ENCODE data around the gene LRP5.
"Not testable (repeated sequence)": the region's sequence is repeated elsewhere in the genome, so short reads cannot be mapped to it uniquely, and the experiment has no call there.

The LRP5 gene

GRCh38 chr11:68431984-68432645 lies 119.7 kb downstream of the LRP5 start:
- DNase-seq: no peak

DNA sequence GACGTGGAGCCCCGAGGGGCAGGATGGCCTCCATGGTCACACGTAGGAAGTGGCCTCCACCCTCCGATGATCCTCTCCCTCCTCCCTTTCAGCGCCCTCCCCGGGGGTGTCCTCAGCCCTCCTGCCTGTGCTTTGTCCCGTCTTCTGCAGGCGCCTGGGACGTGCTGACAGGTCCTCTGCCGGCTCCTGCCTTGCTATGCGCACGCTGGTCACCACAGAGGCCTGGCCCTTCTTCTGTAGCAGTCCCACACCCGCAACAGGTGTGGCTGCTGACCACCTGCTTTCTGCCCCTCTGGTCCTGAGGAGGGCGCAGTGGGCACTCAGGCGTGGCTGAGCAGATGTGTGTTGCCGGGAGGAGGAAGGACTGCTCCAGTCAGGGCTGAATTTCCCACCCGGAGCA lies 120.5 kb downstream of the LRP5 start:
- DNase-seq: no peak
- intact Hi-C loops (cut with DNase I): no loop called here

More at GRCh38 chr11:68431984-68432645, 119.7 kb downstream of the LRP5 start:
- intact Hi-C loops (cut with DNase I): no loop called here

DNA sequence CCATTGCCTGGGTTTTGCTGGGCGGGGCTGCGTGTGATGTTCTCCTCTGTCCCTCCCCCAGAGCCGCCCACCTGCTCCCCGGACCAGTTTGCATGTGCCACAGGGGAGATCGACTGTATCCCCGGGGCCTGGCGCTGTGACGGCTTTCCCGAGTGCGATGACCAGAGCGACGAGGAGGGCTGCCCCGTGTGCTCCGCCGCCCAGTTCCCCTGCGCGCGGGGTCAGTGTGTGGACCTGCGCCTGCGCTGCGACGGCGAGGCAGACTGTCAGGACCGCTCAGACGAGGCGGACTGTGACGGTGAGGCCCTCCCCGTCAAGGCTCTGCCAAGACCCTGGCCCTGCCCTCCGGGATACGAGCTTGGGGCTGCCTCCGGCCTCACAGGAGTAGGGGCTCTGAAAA lies 121.2 kb downstream of the LRP5 start:
- DNase-seq: no peak
- intact Hi-C loops (cut with DNase I): no loop called here

GRCh38 chr11:68434159-68434558 lies 121.8 kb downstream of the LRP5 start:
- intact Hi-C loops (cut with DNase I); DNase-seq: not testable (repeated sequence)

DNA sequence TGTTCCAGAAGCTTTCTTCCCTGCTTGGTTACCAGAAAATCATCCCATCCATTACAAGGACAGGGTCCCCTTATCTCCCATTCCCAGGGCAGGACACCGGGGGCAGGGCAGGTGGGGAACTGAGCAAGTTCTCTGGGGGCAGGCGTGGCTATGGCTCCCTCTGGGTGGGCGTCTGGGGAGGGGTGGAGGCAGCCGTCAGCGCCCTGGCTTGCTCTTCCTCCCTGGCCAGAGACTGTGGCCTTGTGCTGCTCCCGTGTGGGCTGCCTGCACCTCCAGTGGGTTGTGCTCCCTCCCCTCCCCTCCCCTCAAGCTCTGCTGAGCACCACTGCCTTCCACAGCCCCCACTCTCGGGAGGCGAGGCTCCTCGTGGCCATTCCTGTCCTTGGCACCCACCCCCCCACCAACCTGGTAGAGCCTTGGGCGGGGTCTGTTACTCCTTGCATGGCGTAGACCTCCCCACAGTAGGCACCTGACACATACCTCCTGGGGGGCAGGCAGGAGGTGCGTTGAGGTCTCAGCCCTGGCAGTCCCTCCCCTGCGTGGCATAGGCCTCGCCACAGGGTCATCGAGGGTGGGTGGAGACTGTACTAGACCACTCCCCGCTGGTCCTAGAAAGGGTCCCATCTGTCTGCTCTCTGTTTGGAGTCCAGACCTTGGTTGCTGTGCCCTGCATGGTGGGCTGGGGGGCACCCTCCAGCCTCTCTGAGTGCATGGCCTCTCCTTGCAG lies 123.9 kb downstream of the LRP5 start:
- DNase-seq: no peak
- intact Hi-C loops (cut with DNase I): no loop called here

- intact Hi-C loops (cut with DNase I): no loop called here
- peak in 1 of 10 donors; percentile 89 for DNase-seq
These were observed 124.9 kb downstream of the LRP5 start for GRCh38 chr11:68436985-68437926.

- DNase-seq: no peak
- intact Hi-C loops (cut with DNase I): no loop called here
These were observed 125.7 kb downstream of the LRP5 start for GRCh38 chr11:68437927-68438657.

DNA sequence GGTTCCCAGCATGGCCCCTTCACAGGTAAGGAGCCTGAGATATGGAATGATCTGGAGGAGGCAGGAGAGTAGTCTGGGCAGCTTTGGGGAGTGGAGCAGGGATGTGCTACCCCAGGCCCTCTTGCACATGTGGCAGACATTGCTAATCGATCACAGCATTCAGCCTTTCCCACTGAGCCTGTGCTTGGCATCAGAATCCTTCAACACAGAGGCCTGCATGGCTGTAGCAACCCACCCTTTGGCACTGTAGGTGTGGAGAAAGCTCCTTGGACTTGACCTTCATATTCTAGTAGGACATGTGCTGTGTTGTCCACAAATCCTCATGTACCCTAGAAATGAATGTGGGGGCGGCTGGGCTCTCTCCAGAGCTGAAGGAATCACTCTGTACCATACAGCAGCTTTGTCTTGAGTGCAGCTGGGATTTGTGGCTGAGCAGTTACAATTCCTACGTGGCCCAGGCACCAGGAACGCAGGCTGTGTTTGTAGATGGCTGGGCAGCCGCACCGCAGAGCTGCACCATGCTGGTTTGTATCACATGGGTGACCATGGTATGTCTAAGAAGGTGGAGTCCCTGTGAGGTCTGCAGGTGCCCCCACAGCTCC lies 126.4 kb downstream of the LRP5 start:
- DNase-seq: peak in 1 of 10 donors; percentile 59

DNA sequence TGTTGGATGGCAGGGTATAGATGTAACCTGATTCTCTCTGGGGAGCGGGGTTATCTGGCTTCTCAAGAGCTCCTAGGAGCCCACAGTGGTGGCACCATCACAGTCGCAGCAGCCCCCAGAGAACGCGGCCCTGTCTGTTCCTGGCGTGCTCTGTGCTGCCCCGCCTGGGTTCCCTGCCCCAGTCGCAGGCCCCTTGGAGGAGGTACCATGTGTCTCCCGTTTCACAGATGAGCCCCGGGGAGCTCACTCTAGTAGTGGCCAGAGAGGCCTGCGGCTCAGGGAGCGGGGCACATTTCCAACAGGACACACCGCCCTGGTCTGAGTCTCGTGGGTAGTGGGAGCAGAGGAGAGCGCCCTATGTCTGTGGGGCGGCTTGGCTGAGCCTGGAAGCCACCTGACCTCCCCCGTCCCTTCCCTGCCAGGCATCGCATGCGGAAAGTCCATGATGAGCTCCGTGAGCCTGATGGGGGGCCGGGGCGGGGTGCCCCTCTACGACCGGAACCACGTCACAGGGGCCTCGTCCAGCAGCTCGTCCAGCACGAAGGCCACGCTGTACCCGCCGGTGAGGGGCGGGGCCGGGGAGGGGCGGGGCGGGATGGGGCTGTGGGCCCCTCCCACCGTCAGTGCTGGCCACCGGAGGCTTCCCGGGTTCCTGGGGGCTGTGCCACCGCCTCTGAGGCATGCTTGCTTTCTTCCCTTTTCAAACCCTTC lies 127.1 kb downstream of the LRP5 start:
- intact Hi-C loops (cut with DNase I): no loop called here
- no peak for DNase-seq

More for the DNA sequence above, 126.4 kb downstream of the LRP5 start:
- intact Hi-C loops (cut with DNase I): no loop called here

DNA sequence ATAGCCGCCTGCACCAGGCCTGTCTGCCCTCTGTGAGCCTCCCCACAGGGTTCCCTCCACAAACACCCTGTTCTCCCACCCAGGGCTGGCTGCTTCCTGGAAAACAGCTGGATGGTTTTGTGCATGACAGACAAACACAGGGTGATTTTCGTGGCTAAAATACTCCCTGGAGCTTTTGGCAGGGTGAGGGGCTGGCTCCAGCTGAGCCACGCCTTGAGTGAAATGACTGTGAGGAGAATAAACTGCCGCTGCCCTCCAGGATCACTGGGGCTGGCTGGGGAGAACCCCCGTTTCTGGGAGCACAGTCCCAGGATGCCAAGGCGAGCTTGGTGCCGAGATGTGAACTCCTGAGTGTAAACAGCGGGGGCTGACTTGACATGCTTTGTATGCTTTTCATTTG lies 127.8 kb downstream of the LRP5 start:
- DNase-seq: no peak
- intact Hi-C loops (cut with DNase I): no loop called here

DNA sequence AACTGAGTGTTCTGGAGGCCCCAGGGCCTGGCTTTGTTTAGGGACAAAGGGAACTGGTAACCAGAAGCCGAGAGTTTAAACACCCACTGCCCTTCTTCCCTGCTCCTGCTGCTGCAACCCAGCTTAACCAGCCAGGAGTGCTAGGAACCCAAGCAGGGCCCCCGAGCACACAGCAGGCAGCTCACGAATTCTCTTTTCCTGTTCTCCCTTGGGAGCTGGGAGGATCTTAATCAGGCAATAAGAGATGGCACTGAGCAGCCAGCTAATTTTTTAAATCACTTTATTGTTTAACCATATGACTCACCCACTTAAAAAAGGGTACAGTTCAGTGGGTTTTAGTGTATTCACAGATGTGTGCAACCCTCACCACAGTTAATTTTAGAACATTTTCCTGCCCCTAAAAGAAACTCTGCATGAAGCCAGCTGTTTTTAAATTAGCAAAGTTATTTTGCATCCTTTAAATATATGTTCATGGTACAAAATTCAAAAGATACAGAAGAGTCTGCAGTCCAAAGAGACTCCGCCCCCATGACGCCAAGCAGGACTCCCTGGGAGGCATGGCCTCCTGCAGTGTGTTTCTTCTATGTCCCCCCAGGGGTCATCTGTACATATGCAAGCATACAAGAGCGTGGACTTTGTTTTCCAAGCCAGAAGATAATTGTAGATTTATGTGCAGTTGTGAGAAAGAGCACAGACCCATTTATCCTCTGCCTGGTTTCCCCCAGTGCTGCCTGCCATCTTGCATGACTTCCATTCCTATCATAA lies 129.3 kb downstream of the LRP5 start:
- DNase-seq: no peak
- intact Hi-C loops (cut with DNase I): no loop called here

- no peak for DNase-seq
- intact Hi-C loops (cut with DNase I): no loop called here
These were observed 130.0 kb downstream of the LRP5 start for GRCh38 chr11:68442433-68442832.

GRCh38 chr11:68444566-68444965 lies 132.2 kb downstream of the LRP5 start:
- peak in 3 of 10 donors; percentile 32 to 61 (median 48) for DNase-seq
- intact Hi-C loops (cut with DNase I): no loop called here

GRCh38 chr11:68445531-68446035 lies 133.2 kb downstream of the LRP5 start:
- DNase-seq: peak in 3 of 10 donors; percentile 26 to 53 (median 52)
- intact Hi-C loops (cut with DNase I): loop anchor here (2.0 kb wide), 1 partner anchor 189 kb away; no protein-coding TSS in a partner anchor

GRCh38 chr11:68446046-68446725 lies 133.8 kb downstream of the LRP5 start:
- peak in 3 of 10 donors; percentile 60 to 67 (median 64) for DNase-seq
- intact Hi-C loops (cut with DNase I): loop anchor here (2.0 kb wide), 1 partner anchor 189 kb away; no protein-coding TSS in a partner anchor

DNA sequence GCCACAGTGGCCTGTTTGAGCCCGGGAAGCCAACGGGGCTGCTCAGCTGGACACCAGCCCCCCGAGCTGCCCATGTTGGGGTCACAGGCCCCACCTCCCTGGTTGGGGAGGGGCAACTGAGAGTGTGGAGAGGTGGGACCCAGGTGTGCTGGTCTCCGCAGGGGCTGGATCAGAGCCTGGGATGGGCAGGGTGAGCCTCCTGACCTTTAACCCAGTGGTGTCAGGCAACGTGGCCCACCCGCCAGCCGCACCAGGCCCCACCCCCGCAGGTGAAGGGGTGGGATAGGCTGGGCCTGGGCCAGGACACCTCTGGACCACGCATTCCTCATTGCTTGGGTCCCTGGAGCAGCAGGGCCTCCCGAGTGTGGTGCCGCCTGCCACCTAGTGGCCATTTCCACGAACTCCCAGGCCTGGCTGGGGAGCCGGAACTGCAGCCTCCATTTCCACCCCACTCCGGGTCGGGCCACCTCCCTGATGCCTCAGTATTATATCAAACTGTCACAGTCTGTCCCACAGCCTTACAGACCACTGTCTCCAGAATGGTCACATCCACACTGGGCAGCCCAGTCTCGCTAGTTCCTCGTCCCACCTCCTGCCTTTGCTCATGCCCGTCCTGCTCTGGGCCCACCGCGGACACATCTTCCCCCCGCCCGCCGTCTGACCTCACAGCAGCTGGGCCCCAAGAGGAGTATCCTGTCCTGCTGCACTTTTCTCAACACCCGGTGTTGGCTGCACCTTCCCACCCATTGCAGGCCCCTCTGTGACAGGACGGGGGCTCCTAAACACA lies 134.8 kb downstream of the LRP5 start:
- intact Hi-C loops (cut with DNase I): loop anchor here (2.0 kb wide), 1 partner anchor 190 kb away; no protein-coding TSS in a partner anchor
- peak; percentile 67 to 97 (median 82) for DNase-seq

Data from posterior cingulate gyrus (tissue), 11 donors.